ENCODE data around the gene ZNF574.

DNA sequence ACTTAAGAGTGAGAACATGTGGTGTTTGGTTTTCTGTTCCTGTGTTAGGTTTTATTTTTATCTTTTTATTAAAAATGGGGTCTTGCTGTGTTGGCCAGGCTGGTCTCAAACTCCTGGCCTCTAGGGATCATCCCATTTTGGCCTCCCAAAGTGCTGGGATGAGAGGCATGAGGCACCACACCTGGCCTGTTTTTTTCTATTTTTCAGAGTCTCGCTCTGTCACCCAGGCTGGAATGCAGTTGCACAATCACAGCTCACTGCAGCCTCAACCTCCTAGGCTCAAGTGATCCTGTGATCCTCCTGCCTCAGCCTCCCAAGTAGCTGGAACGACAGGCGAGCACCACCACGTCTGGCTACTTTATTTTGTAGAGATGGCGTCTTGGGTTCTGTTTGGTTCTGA is 7.6 kb downstream of the ZNF574 start:
- TF ChIP-seq TAF1 (IDR thresholded peaks at IDR 0.05; ENCODE audit: borderline replicate concordance, low read depth, low read length) (no peak), POLR2AphosphoS5 (IDR thresholded peaks at IDR 0.05; ENCODE audit: low read depth, low read length) (no peak), CHD2 (IDR thresholded peaks at IDR 0.05; ENCODE audit: low read length, partially characterized antibody) (no peak), GABPA (IDR thresholded peaks at IDR 0.05; ENCODE audit: low read depth) (no peak), FOXM1 (IDR thresholded peaks at IDR 0.05; ENCODE audit: low read depth) (no peak), JUND (IDR thresholded peaks at IDR 0.05) (no peak)
- TF ChIP-seq, protein P1, sequence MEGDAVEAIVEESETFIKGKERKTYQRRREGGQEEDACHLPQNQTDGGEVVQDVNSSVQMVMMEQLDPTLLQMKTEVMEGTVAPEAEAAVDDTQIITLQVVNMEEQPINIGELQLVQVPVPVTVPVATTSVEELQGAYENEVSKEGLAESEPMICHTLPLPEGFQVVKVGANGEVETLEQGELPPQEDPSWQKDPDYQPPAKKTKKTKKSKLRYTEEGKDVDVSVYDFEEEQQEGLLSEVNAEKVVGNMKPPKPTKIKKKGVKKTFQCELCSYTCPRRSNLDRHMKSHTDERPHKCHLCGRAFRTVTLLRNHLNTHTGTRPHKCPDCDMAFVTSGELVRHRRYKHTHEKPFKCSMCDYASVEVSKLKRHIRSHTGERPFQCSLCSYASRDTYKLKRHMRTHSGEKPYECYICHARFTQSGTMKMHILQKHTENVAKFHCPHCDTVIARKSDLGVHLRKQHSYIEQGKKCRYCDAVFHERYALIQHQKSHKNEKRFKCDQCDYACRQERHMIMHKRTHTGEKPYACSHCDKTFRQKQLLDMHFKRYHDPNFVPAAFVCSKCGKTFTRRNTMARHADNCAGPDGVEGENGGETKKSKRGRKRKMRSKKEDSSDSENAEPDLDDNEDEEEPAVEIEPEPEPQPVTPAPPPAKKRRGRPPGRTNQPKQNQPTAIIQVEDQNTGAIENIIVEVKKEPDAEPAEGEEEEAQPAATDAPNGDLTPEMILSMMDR (IDR thresholded peaks at IDR 0.05) = no peak
- TF ChIP-seq, protein P2, sequence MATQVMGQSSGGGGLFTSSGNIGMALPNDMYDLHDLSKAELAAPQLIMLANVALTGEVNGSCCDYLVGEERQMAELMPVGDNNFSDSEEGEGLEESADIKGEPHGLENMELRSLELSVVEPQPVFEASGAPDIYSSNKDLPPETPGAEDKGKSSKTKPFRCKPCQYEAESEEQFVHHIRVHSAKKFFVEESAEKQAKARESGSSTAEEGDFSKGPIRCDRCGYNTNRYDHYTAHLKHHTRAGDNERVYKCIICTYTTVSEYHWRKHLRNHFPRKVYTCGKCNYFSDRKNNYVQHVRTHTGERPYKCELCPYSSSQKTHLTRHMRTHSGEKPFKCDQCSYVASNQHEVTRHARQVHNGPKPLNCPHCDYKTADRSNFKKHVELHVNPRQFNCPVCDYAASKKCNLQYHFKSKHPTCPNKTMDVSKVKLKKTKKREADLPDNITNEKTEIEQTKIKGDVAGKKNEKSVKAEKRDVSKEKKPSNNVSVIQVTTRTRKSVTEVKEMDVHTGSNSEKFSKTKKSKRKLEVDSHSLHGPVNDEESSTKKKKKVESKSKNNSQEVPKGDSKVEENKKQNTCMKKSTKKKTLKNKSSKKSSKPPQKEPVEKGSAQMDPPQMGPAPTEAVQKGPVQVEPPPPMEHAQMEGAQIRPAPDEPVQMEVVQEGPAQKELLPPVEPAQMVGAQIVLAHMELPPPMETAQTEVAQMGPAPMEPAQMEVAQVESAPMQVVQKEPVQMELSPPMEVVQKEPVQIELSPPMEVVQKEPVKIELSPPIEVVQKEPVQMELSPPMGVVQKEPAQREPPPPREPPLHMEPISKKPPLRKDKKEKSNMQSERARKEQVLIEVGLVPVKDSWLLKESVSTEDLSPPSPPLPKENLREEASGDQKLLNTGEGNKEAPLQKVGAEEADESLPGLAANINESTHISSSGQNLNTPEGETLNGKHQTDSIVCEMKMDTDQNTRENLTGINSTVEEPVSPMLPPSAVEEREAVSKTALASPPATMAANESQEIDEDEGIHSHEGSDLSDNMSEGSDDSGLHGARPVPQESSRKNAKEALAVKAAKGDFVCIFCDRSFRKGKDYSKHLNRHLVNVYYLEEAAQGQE (IDR thresholded peaks at IDR 0.05; ENCODE audit: low read depth, low read length) = no peak
- TF ChIP-seq, protein P3, sequence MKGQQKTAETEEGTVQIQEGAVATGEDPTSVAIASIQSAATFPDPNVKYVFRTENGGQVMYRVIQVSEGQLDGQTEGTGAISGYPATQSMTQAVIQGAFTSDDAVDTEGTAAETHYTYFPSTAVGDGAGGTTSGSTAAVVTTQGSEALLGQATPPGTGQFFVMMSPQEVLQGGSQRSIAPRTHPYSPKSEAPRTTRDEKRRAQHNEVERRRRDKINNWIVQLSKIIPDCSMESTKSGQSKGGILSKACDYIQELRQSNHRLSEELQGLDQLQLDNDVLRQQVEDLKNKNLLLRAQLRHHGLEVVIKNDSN (IDR thresholded peaks at IDR 0.05; ENCODE audit: borderline replicate concordance, low read depth) = no peak
